Astrocyte (in vitro differentiated cells and primary cell): ENCODE results near the gene RPL13. TPM values are rescaled to one million over a fixed set of nuclear protein-coding genes. Genes with fewer than 3 reads are reported as not detected.

Experiments used
- DNase-seq: peaks from one replicate; pipeline ENCODE4 v3.0.0-alpha.2; 2010; ENCODE audit warnings: low read depth
- FAIRE-seq: peaks from 2 replicates; lab custom pipeline; 2011; peaks lifted over from hg19 to GRCh38; lab: Jason Lieb, UNC
- H2AFZ ChIP-seq: 2 replicates; pipeline ENCODE4 v1.6.0; 2012; ENCODE audit warnings: low read depth, low read length, inconsistent platforms
- H3K27ac ChIP-seq: 2 replicates; pipeline ENCODE4 v1.5.1; 2011; ENCODE audit warnings: low read depth, low read length, inconsistent platforms
- H3K27me3 ChIP-seq: 2 replicates; pipeline ENCODE4 v1.6.0; 2011; ENCODE audit warnings: low read length, inconsistent platforms; ENCODE audit not compliant: insufficient read depth
- H3K36me3 ChIP-seq: 2 replicates; pipeline ENCODE4 v1.5.1; 2011; ENCODE audit warnings: low read length, inconsistent platforms; ENCODE audit not compliant: insufficient read depth
- H3K4me1 ChIP-seq: 2 replicates; pipeline ENCODE4 v1.5.1; 2011; ENCODE audit warnings: low read length, inconsistent platforms; ENCODE audit not compliant: insufficient read depth
- H3K4me2 ChIP-seq: 2 replicates; pipeline ENCODE4 v1.6.0; 2012; ENCODE audit warnings: low read length, inconsistent platforms
- H3K4me3 ChIP-seq: 2 replicates; pipeline ENCODE4 v1.5.1; 2011; ENCODE audit warnings: low read depth, mild to moderate bottlenecking, low read length, inconsistent platforms; ENCODE audit not compliant: insufficient read depth
- H3K79me2 ChIP-seq: 2 replicates; pipeline ENCODE4 v1.6.0; 2012; ENCODE audit warnings: mild to moderate bottlenecking, low read length, inconsistent platforms; ENCODE audit not compliant: insufficient read depth
- H3K9ac ChIP-seq: 2 replicates; pipeline ENCODE4 v1.6.0; 2012; ENCODE audit warnings: mild to moderate bottlenecking, low read length, inconsistent platforms
- H3K9me3 ChIP-seq: 2 replicates; pipeline ENCODE4 v1.5.1; 2012; ENCODE audit warnings: low read depth, mild to moderate bottlenecking, low read length, inconsistent platforms; ENCODE audit not compliant: insufficient read depth
- H4K20me1 ChIP-seq: 2 replicates; pipeline ENCODE4 v1.6.0; 2012; ENCODE audit warnings: low read length, inconsistent platforms; ENCODE audit not compliant: insufficient read depth
- H3K27ac Mint-ChIP-seq: one replicate; pipeline ENCODE4 v1.8.0; 2021; ENCODE audit warnings: mild to moderate bottlenecking, mixed read lengths; ENCODE audit not compliant: unreplicated experiment
- H3K27me3 Mint-ChIP-seq: one replicate; pipeline ENCODE4 v1.8.0; 2021; ENCODE audit warnings: low read depth, mixed read lengths; ENCODE audit not compliant: unreplicated experiment
- H3K36me3 Mint-ChIP-seq: one replicate; pipeline ENCODE4 v1.8.0; 2021; ENCODE audit warnings: low read depth, mixed read lengths; ENCODE audit not compliant: unreplicated experiment
- H3K4me1 Mint-ChIP-seq: one replicate; pipeline ENCODE4 v1.8.0; 2021; ENCODE audit warnings: low read depth, mixed read lengths; ENCODE audit not compliant: unreplicated experiment
- H3K4me3 Mint-ChIP-seq: one replicate; pipeline ENCODE4 v1.8.0; 2021; ENCODE audit warnings: mild to moderate bottlenecking, moderate library complexity, mixed read lengths; ENCODE audit not compliant: unreplicated experiment
- H3K9me3 Mint-ChIP-seq: one replicate; pipeline ENCODE4 v1.8.0; 2021; ENCODE audit warnings: mild to moderate bottlenecking, mixed read lengths; ENCODE audit not compliant: unreplicated experiment
- CTCF ChIP-seq: IDR thresholded peaks from 2 replicates; pipeline ENCODE4 v1.5.1; 2011; ENCODE audit warnings: low read depth, mild to moderate bottlenecking, inconsistent platforms, low read length, moderate library complexity; ENCODE audit not compliant: insufficient read depth
- EZH2 ChIP-seq: IDR thresholded peaks from 2 replicates; pipeline ENCODE4 v1.6.1; 2012; ENCODE audit warnings: mild to moderate bottlenecking, low read length, inconsistent platforms; ENCODE audit not compliant: insufficient read depth
- total RNA-seq: library from RNA; stranded (reverse); gene quantifications from 2 replicates; pipeline ENCODE4 v1.2.1, GENCODE V29; 2021

RPL13 gene
- total RNA-seq, 1 donor from 2014 or later: 1,239 TPM

DNA sequence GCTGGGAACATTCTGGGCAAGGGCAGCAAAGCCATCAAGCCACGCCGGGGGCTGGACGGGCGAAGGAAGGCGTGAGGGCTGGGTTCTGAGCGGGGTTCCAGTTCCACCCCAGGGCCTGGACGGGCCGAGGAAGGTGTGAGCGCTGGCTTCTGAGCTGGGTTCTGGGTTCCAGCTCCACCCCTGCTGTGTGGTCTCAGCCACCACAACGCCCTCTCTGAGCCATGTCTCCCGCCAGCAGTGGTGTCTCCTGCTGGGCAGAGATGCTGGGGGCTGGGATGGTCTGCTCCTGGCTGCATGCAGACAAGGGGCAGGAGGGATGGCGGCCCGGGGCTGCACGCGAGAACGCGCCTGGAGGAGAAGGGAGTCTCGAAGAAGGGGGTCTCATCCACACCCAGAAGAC lies 11.2 kb downstream of the RPL13 start:
- H2AFZ ChIP-seq: no peak overlapping the region
- peaks cover 5% of the 10 kb centered on the region for H3K27me3 Mint-ChIP-seq
- no peaks in the 10 kb centered on the region for H3K79me2 ChIP-seq
- no peak overlapping the region for H3K4me2 ChIP-seq
- H3K36me3 Mint-ChIP-seq: no peaks in the 10 kb centered on the region
- peaks cover 10% of the 10 kb centered on the region for H4K20me1 ChIP-seq
- H3K9me3 ChIP-seq: no peaks in the 10 kb centered on the region
- TF ChIP-seq EZH2: no peak
- no peak for TF ChIP-seq CTCF
- H3K9me3 Mint-ChIP-seq: no peaks in the 10 kb centered on the region
- no peaks in the 10 kb centered on the region for H3K36me3 ChIP-seq
- no peak overlapping the region for H3K4me3 Mint-ChIP-seq
- no peaks in the 10 kb centered on the region for H3K27me3 ChIP-seq
- FAIRE-seq (no peak), DNase-seq (no peak)
- H3K4me1 Mint-ChIP-seq: peaks cover 9% of the 10 kb centered on the region
- H3K27ac ChIP-seq: no peak overlapping the region
- peaks cover 5% of the 10 kb centered on the region for H3K4me1 ChIP-seq
- no peak overlapping the region for H3K27ac Mint-ChIP-seq
- H3K9ac ChIP-seq: no peak overlapping the region
- H3K4me3 ChIP-seq: no peak overlapping the region

DNA sequence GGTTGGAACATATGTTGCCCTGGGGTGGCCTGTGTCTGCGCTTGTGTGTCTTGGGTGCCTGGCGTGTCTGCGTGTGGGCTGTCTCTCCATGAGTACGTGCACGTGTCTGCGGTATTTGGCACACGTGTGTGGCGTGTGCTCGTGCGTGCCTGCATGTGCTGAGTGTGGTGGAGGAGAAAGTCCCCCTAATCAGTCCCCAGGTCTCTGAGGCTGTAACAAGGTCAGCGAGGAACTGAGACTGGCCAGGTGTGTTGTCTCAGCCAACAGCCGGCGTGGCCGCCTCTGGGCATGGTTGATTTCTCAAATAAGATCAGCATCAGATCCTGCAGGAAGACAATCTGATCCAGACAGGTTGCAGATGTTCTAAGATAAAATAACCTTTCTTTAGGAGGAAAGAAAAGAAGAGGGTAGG lies 11.6 kb downstream of the RPL13 start:
- H3K9me3 ChIP-seq: no peaks in the 10 kb centered on the region
- no peak for FAIRE-seq
- Mint-ChIP-seq H3K4me1 (peaks cover 9% of the 10 kb centered on the region), H3K27ac (peak overlapping the region; percentile 66), H3K36me3 (no peaks in the 10 kb centered on the region), H3K9me3 (no peaks in the 10 kb centered on the region), H3K27me3 (peaks cover 5% of the 10 kb centered on the region), H3K4me3 (no peak overlapping the region)
- no peak overlapping the region for H3K4me2 ChIP-seq
- TF ChIP-seq EZH2 (no peak), CTCF (no peak)
- H4K20me1 ChIP-seq: peaks cover 10% of the 10 kb centered on the region
- H3K36me3 ChIP-seq: no peaks in the 10 kb centered on the region
- DNase-seq: no peak
- H3K27ac ChIP-seq: no peak overlapping the region
- peaks cover 5% of the 10 kb centered on the region for H3K4me1 ChIP-seq
- H3K79me2 ChIP-seq: peaks cover 3% of the 10 kb centered on the region
- H2AFZ ChIP-seq: no peak overlapping the region
- no peak overlapping the region for H3K9ac ChIP-seq
- H3K27me3 ChIP-seq: no peaks in the 10 kb centered on the region
- no peak overlapping the region for H3K4me3 ChIP-seq

DNA sequence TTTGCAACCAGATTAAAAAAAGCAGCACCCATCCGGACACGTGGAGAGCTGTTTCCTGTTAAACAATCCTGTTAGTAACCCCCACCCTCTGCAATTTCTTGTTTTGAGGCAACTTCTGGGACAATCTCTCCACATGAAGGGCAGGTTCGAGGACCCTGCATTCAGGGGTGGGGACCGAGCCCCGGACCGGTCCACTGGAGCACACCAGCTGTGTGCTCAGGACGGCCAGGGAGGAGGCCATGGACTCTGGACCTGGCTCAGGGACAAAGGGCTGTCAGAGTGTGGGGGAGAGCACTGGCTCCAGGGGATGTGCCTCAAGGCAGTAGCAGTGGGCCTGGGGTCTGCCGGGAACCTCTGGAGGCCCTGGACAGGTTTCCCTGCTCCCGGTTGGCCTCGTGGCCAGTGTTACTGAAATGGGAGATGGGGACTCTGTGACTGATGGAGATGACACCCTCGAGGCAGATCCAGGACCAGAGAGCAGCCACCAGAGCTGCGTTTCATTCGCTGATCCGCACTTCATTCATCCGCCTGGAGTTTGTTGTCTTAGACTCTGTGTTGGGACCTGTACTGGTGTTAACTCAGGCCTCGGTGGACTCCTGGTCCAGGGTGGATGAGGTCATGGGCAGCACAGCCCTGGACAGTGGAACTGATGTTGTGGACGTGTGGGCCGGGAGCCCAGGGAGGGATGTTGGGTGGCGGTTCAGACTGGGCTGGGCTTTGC lies 12.2 kb downstream of the RPL13 start:
- peaks cover 9% of the 10 kb centered on the region for H3K4me1 Mint-ChIP-seq
- no peaks in the 10 kb centered on the region for H3K9me3 Mint-ChIP-seq
- Histone ChIP-seq H3K4me3 (no peak overlapping the region), H3K36me3 (no peaks in the 10 kb centered on the region), H3K27me3 (no peaks in the 10 kb centered on the region), H3K4me2 (no peak overlapping the region), H4K20me1 (peaks cover 6% of the 10 kb centered on the region), H3K9me3 (no peaks in the 10 kb centered on the region), H3K27ac (no peak overlapping the region), H3K9ac (no peak overlapping the region), H2AFZ (no peak overlapping the region), H3K4me1 (peaks cover 5% of the 10 kb centered on the region), H3K79me2 (peaks cover 5% of the 10 kb centered on the region)
- DNase-seq: no peak
- no peak overlapping the region for H3K4me3 Mint-ChIP-seq
- no peak overlapping the region for H3K27ac Mint-ChIP-seq
- no peak for FAIRE-seq
- no peak for TF ChIP-seq CTCF
- no peak for TF ChIP-seq EZH2
- H3K36me3 Mint-ChIP-seq: no peaks in the 10 kb centered on the region
- H3K27me3 Mint-ChIP-seq: peaks cover 5% of the 10 kb centered on the region
